ENCODE data around the gene MYO10.

DNA sequence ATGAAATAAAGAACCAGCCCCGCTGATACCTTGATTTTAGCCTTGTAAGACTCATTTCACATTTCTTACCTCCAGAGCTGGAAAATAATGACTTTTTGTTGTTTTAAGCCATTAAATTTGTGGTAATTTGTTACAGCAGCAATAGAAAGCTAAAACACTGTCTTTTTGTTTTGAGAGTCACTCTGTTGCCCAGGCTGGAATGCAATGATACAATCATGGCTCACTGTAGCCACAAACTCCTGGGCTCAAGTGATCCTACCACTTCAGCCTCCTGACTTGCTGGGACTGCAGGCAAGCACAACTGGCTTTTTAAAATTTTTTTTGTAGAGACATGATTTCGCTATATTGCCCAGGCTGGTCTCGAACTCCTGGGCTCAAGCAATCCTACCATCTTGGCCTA lies 34.7 kb upstream of the MYO10 start:
- TF ChIP-seq, protein P1, sequence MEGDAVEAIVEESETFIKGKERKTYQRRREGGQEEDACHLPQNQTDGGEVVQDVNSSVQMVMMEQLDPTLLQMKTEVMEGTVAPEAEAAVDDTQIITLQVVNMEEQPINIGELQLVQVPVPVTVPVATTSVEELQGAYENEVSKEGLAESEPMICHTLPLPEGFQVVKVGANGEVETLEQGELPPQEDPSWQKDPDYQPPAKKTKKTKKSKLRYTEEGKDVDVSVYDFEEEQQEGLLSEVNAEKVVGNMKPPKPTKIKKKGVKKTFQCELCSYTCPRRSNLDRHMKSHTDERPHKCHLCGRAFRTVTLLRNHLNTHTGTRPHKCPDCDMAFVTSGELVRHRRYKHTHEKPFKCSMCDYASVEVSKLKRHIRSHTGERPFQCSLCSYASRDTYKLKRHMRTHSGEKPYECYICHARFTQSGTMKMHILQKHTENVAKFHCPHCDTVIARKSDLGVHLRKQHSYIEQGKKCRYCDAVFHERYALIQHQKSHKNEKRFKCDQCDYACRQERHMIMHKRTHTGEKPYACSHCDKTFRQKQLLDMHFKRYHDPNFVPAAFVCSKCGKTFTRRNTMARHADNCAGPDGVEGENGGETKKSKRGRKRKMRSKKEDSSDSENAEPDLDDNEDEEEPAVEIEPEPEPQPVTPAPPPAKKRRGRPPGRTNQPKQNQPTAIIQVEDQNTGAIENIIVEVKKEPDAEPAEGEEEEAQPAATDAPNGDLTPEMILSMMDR (IDR thresholded peaks at IDR 0.05): no peak
- TF ChIP-seq POLR2A (IDR thresholded peaks at IDR 0.05) (no peak), EP300 (IDR thresholded peaks at IDR 0.05) (no peak)

Data from tibial nerve (tissue), 4 donors.